Measurements from ENCODE around the gene ZNF41. TPM values are rescaled to one million over a fixed set of nuclear protein-coding genes. Genes with fewer than 3 reads are reported as not detected.

Gene ZNF41
- polyA plus RNA-seq, 1 of the 3 experiments (the other 2 are of a cell fraction): 2.7 TPM

DNA sequence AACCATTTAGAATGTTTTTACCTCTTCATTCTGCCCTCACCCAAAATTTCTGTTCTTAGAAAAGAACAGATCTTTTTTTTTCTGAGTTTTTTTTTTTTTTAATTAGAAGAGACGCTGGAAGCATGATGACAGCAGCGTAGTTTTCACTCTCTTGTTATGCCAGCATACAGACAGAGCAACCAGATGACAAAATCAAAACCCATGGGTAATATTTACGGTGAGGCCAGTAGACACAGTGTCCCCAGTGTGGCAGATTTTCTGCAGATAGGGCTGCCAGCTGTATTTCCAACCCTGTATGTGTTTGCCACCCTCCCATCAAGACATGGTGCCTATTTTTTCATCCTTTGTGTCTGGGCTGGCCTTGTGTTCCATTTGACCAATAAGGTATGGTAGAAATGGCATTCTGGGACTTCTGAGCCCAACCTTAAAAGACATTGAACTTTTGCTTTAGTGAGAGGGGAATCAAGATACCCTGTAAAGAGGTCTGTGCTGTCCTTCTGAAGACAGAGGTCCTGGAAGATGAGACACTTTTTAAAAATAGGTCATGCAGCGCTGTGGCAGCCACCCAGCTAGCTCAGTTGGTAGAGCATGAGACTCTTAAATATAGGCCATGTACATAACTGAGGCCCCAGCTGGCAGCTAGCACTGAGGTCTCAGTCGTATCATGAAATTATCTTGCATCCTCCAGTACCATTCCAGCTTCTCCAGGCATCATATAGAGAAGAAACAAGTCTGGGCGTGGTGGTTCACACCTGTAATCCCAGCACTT is 6.7 kb upstream of the ZNF41 start (continued):
- TF ChIP-seq, protein P1, sequence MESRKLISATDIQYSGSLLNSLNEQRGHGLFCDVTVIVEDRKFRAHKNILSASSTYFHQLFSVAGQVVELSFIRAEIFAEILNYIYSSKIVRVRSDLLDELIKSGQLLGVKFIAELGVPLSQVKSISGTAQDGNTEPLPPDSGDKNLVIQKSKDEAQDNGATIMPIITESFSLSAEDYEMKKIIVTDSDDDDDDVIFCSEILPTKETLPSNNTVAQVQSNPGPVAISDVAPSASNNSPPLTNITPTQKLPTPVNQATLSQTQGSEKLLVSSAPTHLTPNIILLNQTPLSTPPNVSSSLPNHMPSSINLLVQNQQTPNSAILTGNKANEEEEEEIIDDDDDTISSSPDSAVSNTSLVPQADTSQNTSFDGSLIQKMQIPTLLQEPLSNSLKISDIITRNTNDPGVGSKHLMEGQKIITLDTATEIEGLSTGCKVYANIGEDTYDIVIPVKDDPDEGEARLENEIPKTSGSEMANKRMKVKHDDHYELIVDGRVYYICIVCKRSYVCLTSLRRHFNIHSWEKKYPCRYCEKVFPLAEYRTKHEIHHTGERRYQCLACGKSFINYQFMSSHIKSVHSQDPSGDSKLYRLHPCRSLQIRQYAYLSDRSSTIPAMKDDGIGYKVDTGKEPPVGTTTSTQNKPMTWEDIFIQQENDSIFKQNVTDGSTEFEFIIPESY (IDR thresholded peaks at IDR 0.05; ENCODE audit: borderline replicate concordance, low read depth): no peak
- TF ChIP-seq POLR2AphosphoS5 (IDR thresholded peaks at IDR 0.05; ENCODE audit: low read depth, low read length) (no peak), CHD2 (IDR thresholded peaks at IDR 0.05; ENCODE audit: low read length, partially characterized antibody) (no peak)

DNA sequence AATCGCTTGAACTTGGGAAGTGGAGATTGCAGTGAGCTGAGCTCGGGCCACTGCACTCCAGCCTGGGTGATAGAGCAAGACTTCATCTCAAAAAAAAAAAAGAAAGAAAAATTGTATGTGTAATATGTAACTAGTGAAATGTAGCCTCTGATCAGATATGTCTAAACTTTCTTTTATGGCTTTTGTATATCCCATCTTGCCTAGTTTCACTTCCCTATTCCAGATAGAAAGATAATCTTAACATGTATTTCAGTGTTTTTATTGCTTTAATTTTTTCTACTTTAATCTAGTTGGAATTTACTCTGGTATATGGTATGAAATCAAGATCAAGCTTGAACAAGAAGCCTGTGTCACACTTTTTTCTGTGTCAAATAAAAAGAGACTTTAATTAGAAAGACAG is 1.9 kb upstream of the ZNF41 start:
- peak overlapping the region; percentile 85; the same call in 1 of the 2 replicates for H3K9ac ChIP-seq

More for the DNA sequence above, 1.9 kb upstream of the ZNF41 start:
- Histone ChIP-seq H4K20me1 (ENCODE audit: insufficient read depth) (no peaks in the 10 kb centered on the region), H3K27ac (ENCODE audit: low read depth in 2 of 2, low read length in 1 of 2) (no peak overlapping the region), H3K4me3 (ENCODE audit: low read depth in 2 of 2, low read length in 1 of 2) (peak overlapping the region; percentile 57 to 66; a peak in 2 of 4 replicates), H3K27me3 (ENCODE audit: insufficient read depth) (no peaks in the 10 kb centered on the region), H3K4me1 (ENCODE audit: control insufficient read depth in 1 of 2, insufficient read depth in 2 of 2, low read depth in 1 of 2, low read length in 1 of 2) (no peaks in the 10 kb centered on the region; a peak in 1 of 4 replicates), H3K9me2 (no peaks in the 10 kb centered on the region), H3F3A (replicated peaks; ENCODE audit: insufficient read depth) (no peaks in the 10 kb centered on the region), H2AFZ (ENCODE audit: low read depth) (no peak overlapping the region), H3K36me3 (replicated peaks in 1 of 2; ENCODE audit: control insufficient read depth in 1 of 2, insufficient read depth in 2 of 2, low read length in 1 of 2) (no peaks in the 10 kb centered on the region), H3K4me2 (peak overlapping the region; percentile 80), H3K79me2 (ENCODE audit: insufficient read depth) (peaks cover 57% of the 10 kb centered on the region; the same call in 1 of the 2 replicates), H3K9me3 (no peaks in the 10 kb centered on the region)
- 18% methylated on average over 2 of the region's 2 CpGs for WGBS (ENCODE audit: low lambda C conversion rate)
- CTCF ChIA-PET: interaction anchor here (1.3 to 2.7 kb wide), 3 partner anchors 16 to 160 kb away, joined by 3 to 8 read pairs (median 4); no protein-coding TSS in a partner anchor
- TF ChIP-seq, protein P2, sequence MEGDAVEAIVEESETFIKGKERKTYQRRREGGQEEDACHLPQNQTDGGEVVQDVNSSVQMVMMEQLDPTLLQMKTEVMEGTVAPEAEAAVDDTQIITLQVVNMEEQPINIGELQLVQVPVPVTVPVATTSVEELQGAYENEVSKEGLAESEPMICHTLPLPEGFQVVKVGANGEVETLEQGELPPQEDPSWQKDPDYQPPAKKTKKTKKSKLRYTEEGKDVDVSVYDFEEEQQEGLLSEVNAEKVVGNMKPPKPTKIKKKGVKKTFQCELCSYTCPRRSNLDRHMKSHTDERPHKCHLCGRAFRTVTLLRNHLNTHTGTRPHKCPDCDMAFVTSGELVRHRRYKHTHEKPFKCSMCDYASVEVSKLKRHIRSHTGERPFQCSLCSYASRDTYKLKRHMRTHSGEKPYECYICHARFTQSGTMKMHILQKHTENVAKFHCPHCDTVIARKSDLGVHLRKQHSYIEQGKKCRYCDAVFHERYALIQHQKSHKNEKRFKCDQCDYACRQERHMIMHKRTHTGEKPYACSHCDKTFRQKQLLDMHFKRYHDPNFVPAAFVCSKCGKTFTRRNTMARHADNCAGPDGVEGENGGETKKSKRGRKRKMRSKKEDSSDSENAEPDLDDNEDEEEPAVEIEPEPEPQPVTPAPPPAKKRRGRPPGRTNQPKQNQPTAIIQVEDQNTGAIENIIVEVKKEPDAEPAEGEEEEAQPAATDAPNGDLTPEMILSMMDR (IDR thresholded peaks at IDR 0.05): no peak
- TF ChIP-seq, protein P3, sequence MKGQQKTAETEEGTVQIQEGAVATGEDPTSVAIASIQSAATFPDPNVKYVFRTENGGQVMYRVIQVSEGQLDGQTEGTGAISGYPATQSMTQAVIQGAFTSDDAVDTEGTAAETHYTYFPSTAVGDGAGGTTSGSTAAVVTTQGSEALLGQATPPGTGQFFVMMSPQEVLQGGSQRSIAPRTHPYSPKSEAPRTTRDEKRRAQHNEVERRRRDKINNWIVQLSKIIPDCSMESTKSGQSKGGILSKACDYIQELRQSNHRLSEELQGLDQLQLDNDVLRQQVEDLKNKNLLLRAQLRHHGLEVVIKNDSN (IDR thresholded peaks at IDR 0.05; ENCODE audit: borderline replicate concordance, low read depth): no peak
- TF ChIP-seq, protein P4, sequence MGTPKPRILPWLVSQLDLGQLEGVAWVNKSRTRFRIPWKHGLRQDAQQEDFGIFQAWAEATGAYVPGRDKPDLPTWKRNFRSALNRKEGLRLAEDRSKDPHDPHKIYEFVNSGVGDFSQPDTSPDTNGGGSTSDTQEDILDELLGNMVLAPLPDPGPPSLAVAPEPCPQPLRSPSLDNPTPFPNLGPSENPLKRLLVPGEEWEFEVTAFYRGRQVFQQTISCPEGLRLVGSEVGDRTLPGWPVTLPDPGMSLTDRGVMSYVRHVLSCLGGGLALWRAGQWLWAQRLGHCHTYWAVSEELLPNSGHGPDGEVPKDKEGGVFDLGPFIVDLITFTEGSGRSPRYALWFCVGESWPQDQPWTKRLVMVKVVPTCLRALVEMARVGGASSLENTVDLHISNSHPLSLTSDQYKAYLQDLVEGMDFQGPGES (IDR thresholded peaks at IDR 0.05; ENCODE audit: low read depth, low read length): no peak
- no peak for TF ChIP-seq NRF1 (IDR thresholded peaks at IDR 0.05; ENCODE audit: low read depth, low read length)
- no peak for TF ChIP-seq SIN3A (IDR thresholded peaks at IDR 0.05; ENCODE audit: borderline replicate concordance, low read depth, low read length)
- POLR2A ChIA-PET: no interaction called here
- DNase-seq: no peak
